ENCODE results near the gene THRB. TPM values are rescaled to one million over a fixed set of nuclear protein-coding genes. Genes with fewer than 3 reads are reported as not detected.

Gene THRB
- total RNA-seq, 1 experiment from 2014 or later, result 13.5 TPM

GRCh38 chr3:24225385-24225950 is 269.2 kb downstream of the THRB start:
- CTCF ChIA-PET, result interaction anchor here (0.6 to 2.4 kb wide), 3 partner anchors 33 to 126 kb away, joined by 3 to 8 read pairs (median 4); no protein-coding TSS in a partner anchor
- Mint-ChIP-seq H3K9me3 (ENCODE audit: low read depth, unreplicated experiment) (no peaks in the 10 kb centered on the region), H3K27me3 (ENCODE audit: unreplicated experiment) (no peaks in the 10 kb centered on the region), H3K4me3 (ENCODE audit: low read depth, unreplicated experiment) (no peak overlapping the region), H3K27ac (ENCODE audit: unreplicated experiment) (no peak overlapping the region), H3K4me1 (ENCODE audit: low read depth, unreplicated experiment) (no peaks in the 10 kb centered on the region), H3K36me3 (ENCODE audit: insufficient read depth, unreplicated experiment) (no peaks in the 10 kb centered on the region)
- no TSS peak for BruUV-seq (replicated peaks)
- no peak for DNase-seq
- intact Hi-C loops (cut with micrococcal nuclease; ENCODE audit: unreplicated experiment), result no loop called here
- TF ChIP-seq CTCF (IDR thresholded peaks at IDR 0.05; ENCODE audit: unreplicated experiment), result no peak

- no peaks in the 10 kb centered on the region for H3K36me3 Mint-ChIP-seq (ENCODE audit: insufficient read depth, unreplicated experiment)
- no peak overlapping the region for H3K4me3 Mint-ChIP-seq (ENCODE audit: low read depth, unreplicated experiment)
- DNase-seq, result no peak
- no peaks in the 10 kb centered on the region for H3K27me3 Mint-ChIP-seq (ENCODE audit: unreplicated experiment)
- H3K27ac Mint-ChIP-seq (ENCODE audit: unreplicated experiment), result no peak overlapping the region
- TF ChIP-seq CTCF (IDR thresholded peaks at IDR 0.05; ENCODE audit: unreplicated experiment), result no peak
- no peaks in the 10 kb centered on the region for H3K9me3 Mint-ChIP-seq (ENCODE audit: low read depth, unreplicated experiment)
- CTCF ChIA-PET, result interaction anchor here (1.2 to 2.4 kb wide), 2 partner anchors 32 to 39 kb away, joined by 4 to 8 read pairs; no protein-coding TSS in a partner anchor
- intact Hi-C loops (cut with micrococcal nuclease; ENCODE audit: unreplicated experiment), result no loop called here
- H3K4me1 Mint-ChIP-seq (ENCODE audit: low read depth, unreplicated experiment), result no peaks in the 10 kb centered on the region
- no TSS peak for BruUV-seq (replicated peaks)
These were observed 269.8 kb downstream of the THRB start for GRCh38 chr3:24224666-24225384.

GRCh38 chr3:24222165-24222805 is 272.4 kb downstream of the THRB start:
- Mint-ChIP-seq H3K27ac (ENCODE audit: unreplicated experiment) (no peak overlapping the region), H3K9me3 (ENCODE audit: low read depth, unreplicated experiment) (no peaks in the 10 kb centered on the region), H3K4me1 (ENCODE audit: low read depth, unreplicated experiment) (no peaks in the 10 kb centered on the region), H3K4me3 (ENCODE audit: low read depth, unreplicated experiment) (no peak overlapping the region), H3K27me3 (ENCODE audit: unreplicated experiment) (no peaks in the 10 kb centered on the region), H3K36me3 (ENCODE audit: insufficient read depth, unreplicated experiment) (no peaks in the 10 kb centered on the region)
- no TSS peak for BruUV-seq (replicated peaks)
- CTCF ChIA-PET, result no interaction called here
- TF ChIP-seq CTCF (IDR thresholded peaks at IDR 0.05; ENCODE audit: unreplicated experiment), result no peak
- intact Hi-C loops (cut with micrococcal nuclease; ENCODE audit: unreplicated experiment), result no loop called here
- DNase-seq, result no peak

- no peaks in the 10 kb centered on the region for H3K36me3 Mint-ChIP-seq (ENCODE audit: insufficient read depth, unreplicated experiment)
- intact Hi-C loops (cut with micrococcal nuclease; ENCODE audit: unreplicated experiment), result no loop called here
- no TSS peak for BruUV-seq (replicated peaks)
- peak overlapping the region; percentile 22 for H3K27ac Mint-ChIP-seq (ENCODE audit: unreplicated experiment)
- no peaks in the 10 kb centered on the region for H3K4me1 Mint-ChIP-seq (ENCODE audit: low read depth, unreplicated experiment)
- H3K27me3 Mint-ChIP-seq (ENCODE audit: unreplicated experiment), result no peaks in the 10 kb centered on the region
- no peak overlapping the region for H3K4me3 Mint-ChIP-seq (ENCODE audit: low read depth, unreplicated experiment)
- no peaks in the 10 kb centered on the region for H3K9me3 Mint-ChIP-seq (ENCODE audit: low read depth, unreplicated experiment)
- TF ChIP-seq CTCF (IDR thresholded peaks at IDR 0.05; ENCODE audit: unreplicated experiment), result no peak
- no peak for DNase-seq
- CTCF ChIA-PET, result no interaction called here
These were observed 273.6 kb downstream of the THRB start for GRCh38 chr3:24220859-24221657.

All from Calu3 (cell line).